ENCODE measurements around the gene CRTAC1. TPM values are rescaled to one million over a fixed set of nuclear protein-coding genes. Genes with fewer than 3 reads are reported as not detected.

Gene CRTAC1
- total and polyA plus RNA-seq, 4 donors = 0.14 to 0.33 (median 0.26) TPM

DNA sequence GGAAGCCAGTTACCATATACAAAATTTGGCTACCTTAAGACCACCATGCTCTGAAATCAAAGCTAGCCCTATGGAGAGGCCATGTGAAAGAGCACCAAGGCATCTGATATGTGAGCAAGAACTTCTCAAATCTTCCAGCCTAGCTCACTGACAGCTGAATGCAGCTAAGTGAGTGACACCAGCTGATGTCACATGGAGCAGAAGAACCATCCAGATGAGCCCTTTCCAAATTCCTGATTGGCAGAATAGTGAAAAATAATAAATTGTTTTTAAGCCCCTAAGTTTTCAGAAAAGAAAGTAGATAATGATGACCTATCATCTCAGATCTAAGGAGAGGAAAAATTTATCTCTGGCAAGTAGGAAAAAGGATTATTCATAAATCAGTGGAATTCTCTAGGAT lies 85.6 kb downstream of the CRTAC1 start (continued):
- TF ChIP-seq HNF4A (conservative IDR thresholded peaks at IDR 0.05) = no peak

DNA sequence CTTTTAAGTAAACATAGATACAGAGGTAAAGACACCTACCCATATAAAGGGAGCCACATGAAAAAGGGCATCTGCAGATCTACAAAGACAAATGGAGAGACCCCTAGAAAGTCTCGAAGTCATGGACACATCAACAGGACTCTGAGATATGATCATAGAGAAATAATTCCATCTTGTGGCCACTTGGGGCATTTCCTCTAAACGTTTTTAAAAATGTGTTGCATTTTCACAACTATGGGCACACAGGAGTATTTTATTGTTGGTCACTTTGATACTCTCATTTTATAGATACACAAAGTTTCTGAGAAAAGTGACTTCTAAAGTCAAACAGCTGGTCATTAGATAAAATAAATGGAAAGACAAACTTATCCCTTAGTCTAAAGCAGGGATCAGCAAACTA lies 87.1 kb downstream of the CRTAC1 start:
- TF ChIP-seq GABPA (IDR thresholded peaks at IDR 0.05 in 1 of 2, conservative IDR thresholded peaks at IDR 0.05 in 1 of 2) (no peak), FOXA1 (IDR thresholded peaks at IDR 0.05) (no peak), MAX (IDR thresholded peaks at IDR 0.05) (no peak), RAD21 (IDR thresholded peaks at IDR 0.05) (no peak), NR2F2 (IDR thresholded peaks at IDR 0.05) (no peak), HNF4A (conservative IDR thresholded peaks at IDR 0.05) (no peak), HNF4G (IDR thresholded peaks at IDR 0.05) (no peak), TAF1 (conservative IDR thresholded peaks at IDR 0.05) (no peak), SP1 (IDR thresholded peaks at IDR 0.05) (no peak), YY1 (IDR thresholded peaks at IDR 0.05) (no peak), CTCF (IDR thresholded peaks at IDR 0.05; ENCODE audit: low read depth, low read length, missing input control) (no peak), JUND (IDR thresholded peaks at IDR 0.05) (no peak)
- TF ChIP-seq, protein P1, sequence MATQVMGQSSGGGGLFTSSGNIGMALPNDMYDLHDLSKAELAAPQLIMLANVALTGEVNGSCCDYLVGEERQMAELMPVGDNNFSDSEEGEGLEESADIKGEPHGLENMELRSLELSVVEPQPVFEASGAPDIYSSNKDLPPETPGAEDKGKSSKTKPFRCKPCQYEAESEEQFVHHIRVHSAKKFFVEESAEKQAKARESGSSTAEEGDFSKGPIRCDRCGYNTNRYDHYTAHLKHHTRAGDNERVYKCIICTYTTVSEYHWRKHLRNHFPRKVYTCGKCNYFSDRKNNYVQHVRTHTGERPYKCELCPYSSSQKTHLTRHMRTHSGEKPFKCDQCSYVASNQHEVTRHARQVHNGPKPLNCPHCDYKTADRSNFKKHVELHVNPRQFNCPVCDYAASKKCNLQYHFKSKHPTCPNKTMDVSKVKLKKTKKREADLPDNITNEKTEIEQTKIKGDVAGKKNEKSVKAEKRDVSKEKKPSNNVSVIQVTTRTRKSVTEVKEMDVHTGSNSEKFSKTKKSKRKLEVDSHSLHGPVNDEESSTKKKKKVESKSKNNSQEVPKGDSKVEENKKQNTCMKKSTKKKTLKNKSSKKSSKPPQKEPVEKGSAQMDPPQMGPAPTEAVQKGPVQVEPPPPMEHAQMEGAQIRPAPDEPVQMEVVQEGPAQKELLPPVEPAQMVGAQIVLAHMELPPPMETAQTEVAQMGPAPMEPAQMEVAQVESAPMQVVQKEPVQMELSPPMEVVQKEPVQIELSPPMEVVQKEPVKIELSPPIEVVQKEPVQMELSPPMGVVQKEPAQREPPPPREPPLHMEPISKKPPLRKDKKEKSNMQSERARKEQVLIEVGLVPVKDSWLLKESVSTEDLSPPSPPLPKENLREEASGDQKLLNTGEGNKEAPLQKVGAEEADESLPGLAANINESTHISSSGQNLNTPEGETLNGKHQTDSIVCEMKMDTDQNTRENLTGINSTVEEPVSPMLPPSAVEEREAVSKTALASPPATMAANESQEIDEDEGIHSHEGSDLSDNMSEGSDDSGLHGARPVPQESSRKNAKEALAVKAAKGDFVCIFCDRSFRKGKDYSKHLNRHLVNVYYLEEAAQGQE (IDR thresholded peaks at IDR 0.05) = no peak
- TF ChIP-seq, protein P2, sequence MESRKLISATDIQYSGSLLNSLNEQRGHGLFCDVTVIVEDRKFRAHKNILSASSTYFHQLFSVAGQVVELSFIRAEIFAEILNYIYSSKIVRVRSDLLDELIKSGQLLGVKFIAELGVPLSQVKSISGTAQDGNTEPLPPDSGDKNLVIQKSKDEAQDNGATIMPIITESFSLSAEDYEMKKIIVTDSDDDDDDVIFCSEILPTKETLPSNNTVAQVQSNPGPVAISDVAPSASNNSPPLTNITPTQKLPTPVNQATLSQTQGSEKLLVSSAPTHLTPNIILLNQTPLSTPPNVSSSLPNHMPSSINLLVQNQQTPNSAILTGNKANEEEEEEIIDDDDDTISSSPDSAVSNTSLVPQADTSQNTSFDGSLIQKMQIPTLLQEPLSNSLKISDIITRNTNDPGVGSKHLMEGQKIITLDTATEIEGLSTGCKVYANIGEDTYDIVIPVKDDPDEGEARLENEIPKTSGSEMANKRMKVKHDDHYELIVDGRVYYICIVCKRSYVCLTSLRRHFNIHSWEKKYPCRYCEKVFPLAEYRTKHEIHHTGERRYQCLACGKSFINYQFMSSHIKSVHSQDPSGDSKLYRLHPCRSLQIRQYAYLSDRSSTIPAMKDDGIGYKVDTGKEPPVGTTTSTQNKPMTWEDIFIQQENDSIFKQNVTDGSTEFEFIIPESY (IDR thresholded peaks at IDR 0.05) = no peak
- Histone ChIP-seq H3K9ac (ENCODE audit: low read depth in 1 of 2, low read length in 2 of 2) (no peak overlapping the region), H3K27me3 (ENCODE audit: control insufficient read depth in 4 of 4, insufficient read depth in 4 of 4, low read length in 3 of 4) (peaks cover 0 to 6% (median 0%) of the 10 kb centered on the region in 4 donors), H3K36me3 (ENCODE audit: control insufficient read depth in 4 of 4, insufficient read depth in 3 of 4, low read depth in 1 of 4, low read length in 3 of 4) (no peaks in the 10 kb centered on the region), H3K4me3 (ENCODE audit: low read depth in 1 of 3, low read length in 3 of 3) (no peak overlapping the region), H3K9me3 (ENCODE audit: control insufficient read depth in 4 of 4, low read length in 3 of 4) (peaks cover 0 to 4% (median under 1%) of the 10 kb centered on the region in 4 donors), H3K4me1 (ENCODE audit: control insufficient read depth in 4 of 4, insufficient read depth in 4 of 4, low read length in 3 of 4) (no peaks in the 10 kb centered on the region), H3K27ac (ENCODE audit: low read depth in 1 of 2, low read length in 2 of 2) (no peak overlapping the region)
- no peak for DNase-seq (ENCODE audit: low spot score)
- 59% methylated on average over 2 of the region's 2 CpGs for WGBS

GRCh38 chr10:97940534-97940933 lies 89.9 kb downstream of the CRTAC1 start:
- no peak for DNase-seq (ENCODE audit: low spot score)

More at GRCh38 chr10:97940534-97940933, 89.9 kb downstream of the CRTAC1 start:
- H3K9ac ChIP-seq (ENCODE audit: low read depth in 1 of 2, low read length in 2 of 2) = no peak overlapping the region
- H3K27me3 ChIP-seq (ENCODE audit: control insufficient read depth in 4 of 4, insufficient read depth in 4 of 4, low read length in 3 of 4) = peaks cover 0 to 3% (median 0%) of the 10 kb centered on the region in 4 donors
- H3K4me1 ChIP-seq (ENCODE audit: control insufficient read depth in 4 of 4, insufficient read depth in 4 of 4, low read length in 3 of 4) = no peaks in the 10 kb centered on the region
- no peak overlapping the region for H3K4me3 ChIP-seq (ENCODE audit: low read depth in 1 of 3, low read length in 3 of 3)
- WGBS = 25% methylated on average over 6 of the region's 6 CpGs
- H3K36me3 ChIP-seq (ENCODE audit: control insufficient read depth in 4 of 4, insufficient read depth in 3 of 4, low read depth in 1 of 4, low read length in 3 of 4) = no peaks in the 10 kb centered on the region
- no peak overlapping the region for H3K27ac ChIP-seq (ENCODE audit: low read depth in 1 of 2, low read length in 2 of 2)
- peaks cover 0 to 4% (median 0%) of the 10 kb centered on the region in 4 donors for H3K9me3 ChIP-seq (ENCODE audit: control insufficient read depth in 4 of 4, low read length in 3 of 4)
- no peak for TF ChIP-seq EGR1 (IDR thresholded peaks at IDR 0.05; ENCODE audit: low read depth in 2 of 2)
- peak in 1 of 2 donors; percentile 14 for TF ChIP-seq HNF4A (conservative IDR thresholded peaks at IDR 0.05)
- TF ChIP-seq SP1 (IDR thresholded peaks at IDR 0.05) = no peak
- no peak for TF ChIP-seq JUND (IDR thresholded peaks at IDR 0.05)
- TF ChIP-seq RXRA (IDR thresholded peaks at IDR 0.05) = peak in 1 of 2 donors; percentile 21

All from liver (tissue), 9 donors.